BJ (cell line): Measurements from ENCODE around the gene CACNA1G. TPM values are rescaled to one million over a fixed set of nuclear protein-coding genes. Genes with fewer than 3 reads are reported as not detected.
A peak's percentile ranks its signal among the peaks of the same experiment; 100 is the strongest.

Source experiments
- CTCF ChIA-PET: fragments of 350-600 bp; formaldehyde crosslinking; extraction: SDS; loops from one replicate; lab custom pipeline; 2021; ENCODE audit warnings: antibody characterized with exemption, inconsistent platforms; lab: Yijun Ruan, JAX
- POLR2A ChIA-PET: fragments of 300-600 bp; sonication (Branson Sonifier 250); formaldehyde crosslinking; extraction: SDS; loops from one replicate; lab custom pipeline; 2021; ENCODE audit warnings: antibody characterized with exemption; lab: Charles Lee
- DNase-seq: peaks from one replicate; pipeline ENCODE4 v3.0.0-alpha.2; 2011; ENCODE audit warnings: low read depth
- H3K27me3 ChIP-seq: 2 replicates; pipeline ENCODE4 v1.6.0; 2011; ENCODE audit warnings: low read length; ENCODE audit not compliant: control insufficient read depth, insufficient read depth
- H3K36me3 ChIP-seq: 2 replicates; pipeline ENCODE4 v1.5.1; 2011; ENCODE audit warnings: low read length; ENCODE audit not compliant: control insufficient read depth, insufficient read depth
- H3K4me3 ChIP-seq: 2 replicates; pipeline ENCODE4 v1.5.1; 2011; ENCODE audit warnings: low read depth, mild to moderate bottlenecking, control low read depth, low read length
- CTCF ChIP-seq: IDR thresholded peaks from 2 replicates; pipeline ENCODE4 v1.5.1; 2011; ENCODE audit warnings: low read depth, mild to moderate bottlenecking, control low read depth, inconsistent platforms, low read length, moderate library complexity; ENCODE audit not compliant: insufficient read depth
- polyA plus RNA-seq: library from polyadenylated mRNA; depleted of rRNA; stranded (reverse); fragments of >200 nt; gene quantifications from 2 replicates; pipeline ENCODE4 v1.2.3, GENCODE V29; 2011

The CACNA1G gene
- polyA plus RNA-seq, 1 experiment, result 0.02 TPM

- no peak for TF ChIP-seq CTCF
- ChIA-PET POLR2A (no interaction called here), CTCF (interaction anchor here (0.7 to 1.3 kb wide), 3 partner anchors 13 to 53 kb away, joined by 3 read pairs; no protein-coding TSS in a partner anchor)
- Histone ChIP-seq H3K36me3 (no peaks in the 10 kb centered on the region), H3K27me3 (peaks cover 38% of the 10 kb centered on the region), H3K4me3 (no peak within 1 kb of the TSS)
- DNase-seq, result no peak
These were observed 28.0 kb upstream of the CACNA1G start, which contains the start of gene EPN3 for GRCh38 chr17:50532452-50533024. TSS of gene EPN3 (plus strand) at chr17:50532735. CDS start at chr17:50536557, 3,822 bp downstream.

GRCh38 chr17:50533185-50533584 lies 27.3 kb upstream of the CACNA1G start:
- Histone ChIP-seq H3K36me3 (no peaks in the 10 kb centered on the region), H3K4me3 (no peak overlapping the region), H3K27me3 (peaks cover 34% of the 10 kb centered on the region)
- CTCF ChIA-PET, result interaction anchor here (0.7 to 1.2 kb wide), 3 partner anchors 9 to 18 kb away, joined by 3 read pairs; no protein-coding TSS in a partner anchor
- DNase-seq, result no peak
- no peak for TF ChIP-seq CTCF
- POLR2A ChIA-PET, result no interaction called here

- no peak for TF ChIP-seq CTCF
- Histone ChIP-seq H3K4me3 (no peak overlapping the region), H3K27me3 (peaks cover 32% of the 10 kb centered on the region), H3K36me3 (no peaks in the 10 kb centered on the region)
- POLR2A ChIA-PET, result no interaction called here
- CTCF ChIA-PET, result interaction anchor here (1.2 kb wide), 1 partner anchor 8 kb away, joined by 3 read pairs; no protein-coding TSS in a partner anchor
- DNase-seq, result no peak
These were observed 26.8 kb upstream of the CACNA1G start for GRCh38 chr17:50533720-50534148.

- Histone ChIP-seq H3K27me3 (peaks cover 29% of the 10 kb centered on the region), H3K4me3 (no peak overlapping the region), H3K36me3 (no peaks in the 10 kb centered on the region)
- POLR2A ChIA-PET, result no interaction called here
- DNase-seq, result no peak
- 0 out of 2 replicates have a peak, but pooled peaks have one; percentile 9 for TF ChIP-seq CTCF
- CTCF ChIA-PET, result interaction anchor here (1.2 kb wide), 1 partner anchor 8 kb away, joined by 3 read pairs; no protein-coding TSS in a partner anchor
These were observed 26.1 kb upstream of the CACNA1G start for GRCh38 chr17:50534222-50534978.

GRCh38 chr17:50534979-50535326 lies 25.6 kb upstream of the CACNA1G start:
- no peak for TF ChIP-seq CTCF
- Histone ChIP-seq H3K27me3 (peaks cover 26% of the 10 kb centered on the region), H3K4me3 (no peak overlapping the region), H3K36me3 (no peaks in the 10 kb centered on the region)
- POLR2A ChIA-PET, result no interaction called here
- DNase-seq, result no peak
- CTCF ChIA-PET, result no interaction called here
